Thoracic aorta (tissue), 2 donors: ENCODE data around the gene BHLHE40. TPM values are rescaled to one million over a fixed set of nuclear protein-coding genes. Genes with fewer than 3 reads are reported as not detected.
"Not testable (repeated sequence)": the region's sequence is repeated elsewhere in the genome, so short reads cannot be mapped to it uniquely, and the experiment has no call there.

Source experiments
- ATAC-seq: fragments of 150-250 bp; one replicate; pipeline ENCODE4 v1.8.0; 2017; ENCODE audit warnings: low read depth; ENCODE audit not compliant: insufficient number of reproducible peaks, low FRiP score
- DNase-seq: peaks from one replicate; pipeline ENCODE4 v3.0.0-alpha.2; 2020; ENCODE audit warnings: low spot score
- H3K27ac ChIP-seq, 2 donors: fragments of 200-600 bp; sonication (generic); 1 replicate in 1 of 2; 2 replicates in 1 of 2; pipeline ENCODE4 v1.5.1; 2016; ENCODE audit warnings: mild to moderate bottlenecking in 2 of 2, moderate library complexity in 2 of 2
- H3K27me3 ChIP-seq: fragments of 200-600 bp; sonication (generic); replicated peaks from 2 replicates; pipeline ENCODE4 v1.6.0; 2016; ENCODE audit warnings: mild to moderate bottlenecking; ENCODE audit not compliant: insufficient read depth
- H3K36me3 ChIP-seq: fragments of 200-600 bp; sonication (generic); one replicate; pipeline ENCODE4 v1.5.1; 2016
- H3K4me1 ChIP-seq, 2 donors: fragments of 200-600 bp; sonication (generic); 1 replicate in 1 of 2; 2 replicates in 1 of 2; pipeline versions ENCODE4 v1.5.1 to v1.6.0; 2016; ENCODE audit warnings: low read depth in 2 of 2, mild to moderate bottlenecking in 1 of 2; ENCODE audit not compliant: control insufficient read depth in 1 of 2
- H3K4me3 ChIP-seq: fragments of 200-600 bp; sonication (generic); 2 replicates; pipeline ENCODE4 v1.5.1; 2016; ENCODE audit warnings: mild to moderate bottlenecking
- H3K9me3 ChIP-seq: fragments of 200-600 bp; sonication (generic); 2 replicates; pipeline ENCODE4 v1.5.1; 2016
- CTCF ChIP-seq: fragments of 200-600 bp; sonication (generic); IDR thresholded peaks from one replicate; pipeline ENCODE4 v1.5.1; 2019; ENCODE audit warnings: antibody characterized with exemption
- total RNA-seq, 2 donors: library from RNA; depleted of rRNA; stranded (reverse); fragments of >200 nt; gene quantifications; one replicate each; pipeline versions ENCODE4 v1.1.0 to v1.2.3, GENCODE V29; 2016

BHLHE40 gene
- total RNA-seq, 2 donors from 2014 or later, result 47.2 to 109 TPM

- no peaks in the 10 kb centered on the region for H3K27me3 ChIP-seq
- ATAC-seq (no peak), DNase-seq (no peak)
- H3K36me3 ChIP-seq, result no peaks in the 10 kb centered on the region
- no peak overlapping the region for H3K27ac ChIP-seq
- H3K4me1 ChIP-seq, result no peaks in the 10 kb centered on the region
- no peak for TF ChIP-seq CTCF
- peaks cover 8% of the 10 kb centered on the region for H3K9me3 ChIP-seq
- no peak overlapping the region for H3K4me3 ChIP-seq
These were observed 21.3 kb upstream of the BHLHE40 start for GRCh38 chr3:4957978-4958377.

- H3K9me3 ChIP-seq, result peaks cover 8% of the 10 kb centered on the region
- H3K4me1 ChIP-seq, result no peaks in the 10 kb centered on the region
- no peaks in the 10 kb centered on the region for H3K27me3 ChIP-seq
- H3K4me3 ChIP-seq, result no peak overlapping the region
- H3K27ac ChIP-seq, result no peak overlapping the region
- DNase-seq (no peak), ATAC-seq (no peak)
- no peaks in the 10 kb centered on the region for H3K36me3 ChIP-seq
- no peak for TF ChIP-seq CTCF
These were observed 20.1 kb upstream of the BHLHE40 start for GRCh38 chr3:4959180-4959579.

- ATAC-seq, H3K4me3 ChIP-seq: not testable (repeated sequence)
These were observed 17.4 kb upstream of the BHLHE40 start for GRCh38 chr3:4961865-4962264.

GRCh38 chr3:4963669-4964570, 15.3 kb upstream of the BHLHE40 start:
- no peaks in the 10 kb centered on the region for H3K36me3 ChIP-seq
- H3K9me3 ChIP-seq, result peaks cover 6% of the 10 kb centered on the region
- TF ChIP-seq CTCF, result no peak
- H3K4me1 ChIP-seq, result no peaks in the 10 kb centered on the region
- DNase-seq (no peak), ATAC-seq (no peak)
- no peak overlapping the region for H3K4me3 ChIP-seq
- no peak overlapping the region for H3K27ac ChIP-seq
- H3K27me3 ChIP-seq, result no peaks in the 10 kb centered on the region

More at GRCh38 chr3:4961865-4962264, 17.4 kb upstream of the BHLHE40 start:
- DNase-seq, H3K27ac ChIP-seq, H3K36me3 ChIP-seq, H3K4me1 ChIP-seq, H3K9me3 ChIP-seq, H3K27me3 ChIP-seq: not testable (repeated sequence)

DNA sequence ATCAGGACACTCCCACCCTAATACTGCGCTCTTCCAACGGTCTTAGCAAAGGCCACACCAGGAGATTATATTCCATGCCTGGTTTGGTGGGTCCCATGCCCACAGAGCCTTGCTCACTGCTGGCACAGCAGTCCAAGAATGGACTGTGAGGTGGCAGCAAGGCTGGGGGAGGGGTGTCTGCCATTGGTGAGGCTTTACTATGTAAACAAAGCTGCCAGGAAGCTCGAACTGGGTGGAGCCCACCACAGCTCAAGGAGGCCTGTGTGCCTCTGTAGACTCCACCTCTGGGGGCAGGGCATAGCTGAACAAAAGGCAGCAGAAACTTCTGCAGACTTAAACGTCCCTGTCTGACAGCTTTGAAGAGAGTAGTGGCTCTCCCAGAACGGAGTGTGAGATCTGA, 13.2 kb upstream of the BHLHE40 start:
- not testable (repeated sequence) for H3K4me3 ChIP-seq, DNase-seq

DNA sequence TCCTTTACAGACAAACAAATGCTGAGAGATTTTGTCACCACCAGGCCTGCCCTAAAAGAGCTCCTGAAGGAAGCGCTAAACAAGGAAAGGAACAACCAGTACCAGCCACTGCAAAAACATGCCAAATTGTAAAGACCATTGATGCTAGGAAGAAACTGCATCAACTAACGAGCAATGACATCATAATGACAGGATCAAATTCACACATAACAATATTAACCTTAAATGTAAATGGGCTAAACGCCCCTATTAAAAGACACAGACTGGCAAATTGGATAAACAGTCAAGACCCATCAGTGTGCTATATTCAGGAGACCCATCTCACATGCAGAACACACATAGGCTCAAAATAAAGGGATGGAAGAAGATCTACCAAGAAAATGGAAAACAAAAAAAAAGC, 11.6 kb upstream of the BHLHE40 start:
- not testable (repeated sequence) for H3K27me3 ChIP-seq, H3K4me1 ChIP-seq, ATAC-seq, H3K4me3 ChIP-seq, H3K27ac ChIP-seq, H3K9me3 ChIP-seq, H3K36me3 ChIP-seq, DNase-seq

More for the DNA sequence above, 13.2 kb upstream of the BHLHE40 start:
- not testable (repeated sequence) for H3K27ac ChIP-seq, H3K36me3 ChIP-seq, H3K4me1 ChIP-seq, ATAC-seq, H3K27me3 ChIP-seq, H3K9me3 ChIP-seq

GRCh38 chr3:4971437-4971836, 7.8 kb upstream of the BHLHE40 start:
- H3K4me1 ChIP-seq, H3K27me3 ChIP-seq, DNase-seq, ATAC-seq, H3K36me3 ChIP-seq, H3K27ac ChIP-seq, H3K9me3 ChIP-seq, H3K4me3 ChIP-seq: not testable (repeated sequence)
